GM12874 (cell line): ENCODE measurements around the gene PDIA4.
A peak's percentile ranks its signal among the peaks of the same experiment; 100 is the strongest.

ENCODE experiments used
- TF ChIP-seq, protein P1 (sequence below): IDR thresholded peaks from 2 replicates; pipeline ENCODE4 v1.5.1; 2011; ENCODE audit warnings: low read depth, mild to moderate bottlenecking, control low read depth, low read length, moderate library complexity; ENCODE audit not compliant: insufficient read depth

PDIA4 gene

GRCh38 chr7:149028346-149029109 lies at the start of gene PDIA4:
PDIA4 (minus strand) TSS chr7:149028505; CDS start chr7:149028408, 97 bp downstream.
- TF ChIP-seq, protein P1, sequence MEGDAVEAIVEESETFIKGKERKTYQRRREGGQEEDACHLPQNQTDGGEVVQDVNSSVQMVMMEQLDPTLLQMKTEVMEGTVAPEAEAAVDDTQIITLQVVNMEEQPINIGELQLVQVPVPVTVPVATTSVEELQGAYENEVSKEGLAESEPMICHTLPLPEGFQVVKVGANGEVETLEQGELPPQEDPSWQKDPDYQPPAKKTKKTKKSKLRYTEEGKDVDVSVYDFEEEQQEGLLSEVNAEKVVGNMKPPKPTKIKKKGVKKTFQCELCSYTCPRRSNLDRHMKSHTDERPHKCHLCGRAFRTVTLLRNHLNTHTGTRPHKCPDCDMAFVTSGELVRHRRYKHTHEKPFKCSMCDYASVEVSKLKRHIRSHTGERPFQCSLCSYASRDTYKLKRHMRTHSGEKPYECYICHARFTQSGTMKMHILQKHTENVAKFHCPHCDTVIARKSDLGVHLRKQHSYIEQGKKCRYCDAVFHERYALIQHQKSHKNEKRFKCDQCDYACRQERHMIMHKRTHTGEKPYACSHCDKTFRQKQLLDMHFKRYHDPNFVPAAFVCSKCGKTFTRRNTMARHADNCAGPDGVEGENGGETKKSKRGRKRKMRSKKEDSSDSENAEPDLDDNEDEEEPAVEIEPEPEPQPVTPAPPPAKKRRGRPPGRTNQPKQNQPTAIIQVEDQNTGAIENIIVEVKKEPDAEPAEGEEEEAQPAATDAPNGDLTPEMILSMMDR, result 0 out of 2 replicates have a peak, but pooled peaks have one; percentile 6

- TF ChIP-seq, protein P1, result no peak
These were observed 49.3 kb upstream of the PDIA4 start for GRCh38 chr7:149077594-149077993.

DNA sequence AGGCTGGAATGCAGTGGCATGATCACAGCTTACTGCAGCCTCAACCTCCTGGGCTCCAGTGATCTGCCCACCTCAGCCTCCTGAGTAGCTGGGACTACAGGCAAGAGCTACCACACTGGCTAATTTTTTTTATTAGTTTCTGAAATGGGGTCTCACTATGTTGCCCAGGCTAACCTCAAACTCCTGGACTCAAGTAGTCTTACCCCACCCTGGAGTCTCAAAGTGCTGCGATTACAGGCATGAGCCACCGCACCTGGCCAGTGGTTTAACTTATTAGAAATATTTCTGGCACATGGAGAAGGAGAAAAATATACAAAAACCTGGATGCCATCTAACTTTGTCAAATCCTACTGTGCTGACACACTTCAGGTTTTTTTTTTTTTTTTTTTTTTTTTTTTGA lies 47.0 kb upstream of the PDIA4 start:
- TF ChIP-seq, protein P1, result no peak

- TF ChIP-seq, protein P1, result no peak
These were observed 46.0 kb upstream of the PDIA4 start for GRCh38 chr7:149074116-149074885.

DNA sequence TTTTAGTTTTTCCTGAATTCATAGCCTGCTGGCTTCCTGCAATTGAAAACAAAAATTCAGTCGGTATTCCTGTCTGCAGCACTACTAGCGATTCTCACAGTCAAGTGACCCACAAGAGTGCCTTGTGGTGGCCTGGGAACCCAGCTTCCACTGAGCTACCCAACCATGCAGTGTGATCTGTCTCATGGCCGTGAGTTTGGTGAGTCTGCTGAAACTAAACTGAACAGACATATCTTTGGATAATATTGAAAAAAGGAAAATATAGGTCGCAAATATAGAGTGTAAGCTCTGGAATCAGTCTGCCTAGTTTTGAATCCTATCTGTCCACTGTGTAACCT lies 44.1 kb upstream of the PDIA4 start:
- TF ChIP-seq, protein P1, result no peak

- TF ChIP-seq, protein P1, result no peak
These were observed 43.5 kb upstream of the PDIA4 start for GRCh38 chr7:149071641-149072437.

DNA sequence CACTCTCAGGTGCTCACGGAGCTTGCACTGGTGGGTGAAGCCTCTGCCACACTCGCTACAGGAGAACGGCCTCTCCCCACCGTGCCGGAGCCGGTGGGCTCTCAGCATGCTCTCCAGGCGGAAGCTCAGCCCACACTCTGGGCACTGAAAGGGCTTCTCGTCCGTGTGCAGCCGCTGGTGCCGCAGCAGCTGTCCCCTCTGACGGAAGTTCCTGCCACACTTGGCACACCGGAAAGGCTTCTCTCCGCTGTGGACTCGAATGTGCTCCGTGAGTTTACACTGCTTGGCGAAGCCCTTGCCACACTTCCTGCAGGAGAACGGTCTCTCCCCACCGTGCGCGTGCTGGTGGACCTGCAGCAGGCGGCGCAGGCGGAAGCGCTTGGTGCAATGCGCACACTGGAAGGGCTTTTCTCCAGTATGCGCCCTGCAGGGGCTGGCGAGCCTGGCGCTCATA lies 42.9 kb upstream of the PDIA4 start:
- TF ChIP-seq, protein P1, result no peak
